ENCODE measurements around the gene IDH2. TPM values are rescaled to one million over a fixed set of nuclear protein-coding genes. Genes with fewer than 3 reads are reported as not detected.

Gene IDH2
- total RNA-seq, 1 donor from 2014 or later: 18.5 TPM

- intact Hi-C loops (cut with DNase I): no loop called here
- no peak for DNase-seq (ENCODE audit: low spot score)
- ATAC-seq: no peak
Observed at GRCh38 chr15:90054618-90055097, 47.6 kb downstream of the IDH2 start.

- intact Hi-C loops (cut with DNase I): no loop called here
- ATAC-seq: no peak
- DNase-seq (ENCODE audit: low spot score): no peak
Observed at GRCh38 chr15:90053685-90054466, 48.4 kb downstream of the IDH2 start.

DNA sequence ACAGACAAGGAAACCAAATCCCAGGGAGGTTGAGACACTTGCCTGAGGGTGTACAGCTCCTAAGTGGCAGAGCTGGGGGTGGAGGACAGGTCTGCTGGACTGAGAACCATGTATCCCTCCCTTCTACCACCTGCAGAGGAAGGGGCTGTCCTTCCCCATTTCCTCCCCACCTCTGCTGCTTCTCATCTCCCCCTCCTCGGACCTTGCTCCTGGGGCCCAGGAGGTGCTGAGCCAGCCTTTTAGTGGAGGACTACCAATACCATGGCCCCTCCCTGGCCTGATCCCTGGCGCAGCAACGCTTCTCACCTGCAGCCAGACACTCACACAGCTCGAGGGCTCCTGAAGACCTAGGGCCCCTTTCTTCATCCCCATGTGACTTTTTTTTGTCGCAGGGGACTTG is 50.4 kb downstream of the IDH2 start:
- DNase-seq (ENCODE audit: low spot score) (no peak), ATAC-seq (no peak)
- intact Hi-C loops (cut with DNase I): no loop called here

GRCh38 chr15:90049666-90050604 is 52.3 kb downstream of the IDH2 start:
- ATAC-seq: no peak
- intact Hi-C loops (cut with DNase I): no loop called here
- DNase-seq (ENCODE audit: low spot score): no peak

DNA sequence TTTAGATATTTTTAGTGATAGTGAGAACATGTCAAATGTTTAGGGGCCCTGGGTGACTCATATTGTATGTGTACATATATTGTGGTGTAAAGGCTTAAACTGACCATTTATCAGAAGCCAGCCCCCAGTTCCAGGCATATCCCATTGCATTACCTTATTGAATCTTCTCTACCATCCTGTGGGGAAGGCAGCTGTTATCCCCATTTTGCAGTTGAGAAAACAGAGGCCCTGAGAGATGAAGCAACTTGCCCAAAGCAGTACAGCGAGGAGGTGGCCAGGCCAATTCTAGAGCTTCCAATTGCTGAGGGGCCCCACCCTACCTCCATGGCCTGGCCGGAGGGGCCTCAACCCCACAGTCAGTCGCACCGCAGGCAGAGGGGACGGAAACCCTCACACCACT is 53.2 kb downstream of the IDH2 start:
- intact Hi-C loops (cut with DNase I): no loop called here
- DNase-seq (ENCODE audit: low spot score) (no peak), ATAC-seq (no peak)

GRCh38 chr15:90047956-90048575 is 54.2 kb downstream of the IDH2 start:
- intact Hi-C loops (cut with DNase I): no loop called here
- DNase-seq (ENCODE audit: low spot score): no peak
- no peak for ATAC-seq

GRCh38 chr15:90046911-90047392 is 55.3 kb downstream of the IDH2 start:
- ATAC-seq (no peak), DNase-seq (ENCODE audit: low spot score) (no peak)
- intact Hi-C loops (cut with DNase I): no loop called here

GRCh38 chr15:90046289-90046688 is 56.0 kb downstream of the IDH2 start:
- DNase-seq (ENCODE audit: low spot score): no peak
- no peak for ATAC-seq

DNA sequence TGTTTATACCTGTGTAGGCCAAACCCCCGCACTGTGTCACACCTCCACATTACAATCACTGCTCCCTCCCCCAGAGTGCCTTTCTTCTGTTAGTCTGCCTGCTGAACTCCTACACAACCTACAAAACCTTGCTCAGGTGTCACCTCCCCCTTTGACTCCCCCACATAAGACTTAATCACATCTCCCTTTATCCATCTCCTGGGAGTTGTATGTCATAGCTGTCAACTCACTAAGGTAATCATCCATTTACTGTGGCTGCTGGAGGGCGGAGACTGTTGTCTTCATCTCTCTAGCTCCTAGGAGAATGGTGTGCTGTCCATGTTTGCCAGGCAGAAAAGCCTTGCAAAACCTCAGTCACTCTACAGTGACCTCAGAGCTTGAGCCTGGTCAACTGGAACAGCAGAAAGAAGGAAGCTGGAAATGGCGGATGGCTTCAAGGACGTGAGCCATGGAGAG is 57.3 kb downstream of the IDH2 start:
- ATAC-seq: no peak
- DNase-seq (ENCODE audit: low spot score): no peak
- intact Hi-C loops (cut with DNase I): loop anchor here (5.0 kb wide), 1 partner anchor 608 kb away; no protein-coding TSS in a partner anchor

More at GRCh38 chr15:90046289-90046688, 56.0 kb downstream of the IDH2 start:
- intact Hi-C loops (cut with DNase I): no loop called here

DNA sequence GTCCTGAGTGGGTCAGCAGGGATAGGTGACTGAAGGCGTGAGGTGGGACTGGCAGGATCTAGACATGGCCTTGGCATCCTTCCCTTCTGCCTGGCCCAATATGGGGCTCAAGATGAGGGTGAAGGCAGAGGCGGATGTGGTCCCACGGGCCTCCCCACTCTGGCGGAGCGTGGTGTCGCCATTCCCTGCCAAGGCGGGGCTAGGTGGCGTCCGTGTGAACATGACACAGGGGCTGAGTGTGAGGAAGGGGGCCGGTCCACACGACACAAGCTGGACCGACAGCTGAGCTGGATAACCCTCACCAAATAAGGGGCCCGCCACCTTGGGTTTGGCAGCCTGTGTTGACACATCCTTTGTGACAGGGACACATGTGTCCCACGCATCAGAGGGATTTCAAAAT is 58.1 kb downstream of the IDH2 start:
- no peak for ATAC-seq
- DNase-seq (ENCODE audit: low spot score): no peak
- intact Hi-C loops (cut with DNase I): loop anchor here (5.0 kb wide), 1 partner anchor 607 kb away; no protein-coding TSS in a partner anchor

- no peak for ATAC-seq
- intact Hi-C loops (cut with DNase I): loop anchor here (5.0 kb wide), 1 partner anchor 606 kb away; no protein-coding TSS in a partner anchor
Observed at GRCh38 chr15:90043530-90044010, 58.7 kb downstream of the IDH2 start.

GRCh38 chr15:90042766-90043529 is 59.3 kb downstream of the IDH2 start:
- DNase-seq (ENCODE audit: low spot score) (no peak), ATAC-seq (no peak)
- intact Hi-C loops (cut with DNase I): loop anchor here (5.0 kb wide), 1 partner anchor 606 kb away; no protein-coding TSS in a partner anchor

More at GRCh38 chr15:90043530-90044010, 58.7 kb downstream of the IDH2 start:
- DNase-seq (ENCODE audit: low spot score): no peak

DNA sequence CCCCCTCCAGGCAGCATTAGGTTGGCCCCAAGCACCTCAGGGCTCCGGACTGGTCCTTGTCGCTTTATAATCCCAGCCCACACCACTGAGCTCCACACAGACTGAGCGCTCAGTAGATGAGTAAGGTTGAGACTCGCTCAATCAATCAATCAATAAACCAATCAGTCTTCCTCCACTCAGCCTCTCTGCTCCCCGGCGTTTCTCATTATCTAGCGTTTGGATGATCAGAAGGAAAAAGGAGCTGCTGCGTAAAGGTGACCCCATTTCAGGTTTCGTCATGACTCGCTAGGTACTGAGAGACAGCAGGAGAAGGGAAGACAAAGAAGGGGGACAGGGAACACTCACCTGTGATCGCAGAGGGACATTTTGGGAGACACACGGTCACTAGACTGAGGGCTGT is 59.9 kb downstream of the IDH2 start:
- ATAC-seq (no peak), DNase-seq (ENCODE audit: low spot score) (no peak)
- intact Hi-C loops (cut with DNase I): loop anchor here (5.0 kb wide), 1 partner anchor 605 kb away; no protein-coding TSS in a partner anchor

GRCh38 chr15:90040618-90041017 is 61.6 kb downstream of the IDH2 start:
- no peak for ATAC-seq
- intact Hi-C loops (cut with DNase I): loop anchor here (5.0 kb wide), 1 partner anchor 603 kb away; no protein-coding TSS in a partner anchor
- no peak for DNase-seq (ENCODE audit: low spot score)

DNA sequence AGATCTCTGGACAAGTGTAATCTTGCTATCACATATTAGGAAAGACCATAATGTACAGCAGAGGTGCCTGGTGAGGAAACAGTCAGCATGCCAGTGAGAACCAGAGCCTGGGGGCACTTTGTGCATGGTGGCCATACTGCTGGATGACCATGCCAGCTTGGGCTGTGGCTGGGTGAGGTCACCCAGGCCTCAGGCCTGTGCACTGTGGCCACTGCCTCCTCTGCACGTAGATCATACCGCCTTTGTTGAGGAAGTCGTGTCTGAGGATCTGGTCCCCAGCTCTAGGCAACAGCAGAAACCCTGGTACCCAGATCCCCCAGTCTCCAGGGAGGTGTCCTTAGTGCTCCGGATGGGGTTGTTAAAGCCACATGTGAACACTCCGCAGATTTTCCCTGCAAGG is 62.3 kb downstream of the IDH2 start:
- ATAC-seq (no peak), DNase-seq (ENCODE audit: low spot score) (no peak)
- intact Hi-C loops (cut with DNase I): loop anchor here (5.0 kb wide), 1 partner anchor 603 kb away; no protein-coding TSS in a partner anchor

DNA sequence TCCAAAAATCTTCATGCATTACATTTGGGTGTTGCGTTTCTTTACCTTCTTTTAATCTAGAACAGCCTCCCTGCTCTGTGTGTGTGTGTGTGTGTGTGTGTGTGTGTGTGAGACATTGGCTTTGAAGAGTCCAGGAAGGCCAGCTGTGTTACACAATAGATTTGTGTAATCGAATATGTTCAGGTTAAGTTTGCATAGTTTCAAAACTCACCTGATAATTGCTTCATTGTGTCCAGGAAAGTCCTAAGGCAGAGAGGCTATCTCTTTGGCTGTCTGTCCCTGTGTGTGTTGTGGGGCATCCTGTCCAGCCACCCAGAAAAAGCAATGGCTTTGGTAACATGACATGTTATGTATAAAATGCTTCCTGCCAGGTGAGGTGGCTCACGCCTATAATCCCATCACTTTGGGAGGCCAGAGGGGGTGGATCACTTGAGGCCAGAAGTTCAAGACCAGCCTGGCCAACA is 63.6 kb downstream of the IDH2 start:
- DNase-seq (ENCODE audit: low spot score) (no peak), ATAC-seq (no peak)
- intact Hi-C loops (cut with DNase I): no loop called here

GRCh38 chr15:90037961-90038631 is 64.2 kb downstream of the IDH2 start:
- intact Hi-C loops (cut with DNase I): no loop called here
- ATAC-seq (no peak), DNase-seq (ENCODE audit: low spot score) (no peak)
